Sigmoid colon (tissue), 7 donors: Measurements from ENCODE around the gene FLII. TPM values are rescaled to one million over a fixed set of nuclear protein-coding genes. Genes with fewer than 3 reads are reported as not detected.

ENCODE experiments used
- DNase-seq: peaks from one replicate; pipeline ENCODE4 v3.0.0-alpha.2; 2019
- H3K27ac ChIP-seq, 4 donors: fragments of 200-600 bp; sonication (generic); one replicate each; pipeline ENCODE4 v1.5.1; 2016 to 2019; ENCODE audit warnings: mild to moderate bottlenecking in 1 of 4
- H3K27me3 ChIP-seq, 3 donors: fragments of 200-600 bp; sonication (generic); one replicate each; pipeline ENCODE4 v1.5.1; 2019; ENCODE audit warnings: mild to moderate bottlenecking in 1 of 3
- H3K36me3 ChIP-seq, 4 donors: fragments of 200-600 bp; sonication (generic); one replicate each; pipeline ENCODE4 v1.5.1; 2016 to 2019
- H3K4me1 ChIP-seq, 4 donors: fragments of 200-600 bp; sonication (generic); one replicate each; pipeline ENCODE4 v1.5.1; 2017 to 2019
- H3K4me3 ChIP-seq, 4 donors: fragments of 200-600 bp; sonication (generic); one replicate each; pipeline ENCODE4 v1.5.1; 2017 to 2019; ENCODE audit warnings: mild to moderate bottlenecking in 2 of 4, moderate library complexity in 1 of 4
- H3K9me3 ChIP-seq, 4 donors: fragments of 200-600 bp in 3 of 4; sonication (generic) in 3 of 4; one replicate each; pipeline versions ENCODE4 v1.5.1 to v1.6.1; 2013 to 2019
- EP300 ChIP-seq, 4 donors: sonication (generic); formaldehyde crosslinking; IDR thresholded peaks; one replicate each; pipeline ENCODE4 v1.6.1; 2017; ENCODE audit warnings: antibody characterized with exemption in 4 of 4
- POLR2A ChIP-seq, 2 donors: fragments of 450-650 bp; IDR thresholded peaks; one replicate each; pipeline ENCODE4 v1.6.1; 2016; ENCODE audit warnings: antibody characterized with exemption in 2 of 2, mild to moderate bottlenecking in 2 of 2, moderate library complexity in 2 of 2
- POLR2AphosphoS5 ChIP-seq, 4 donors: sonication (generic); formaldehyde crosslinking; IDR thresholded peaks; one replicate each; pipeline ENCODE4 v1.6.1; 2017; ENCODE audit warnings: antibody characterized with exemption in 4 of 4
- WGBS, 2 donors: extraction: QIAGEN DNeasy Blood & Tissue Kit; methylation state at CpG; one replicate each; pipeline ENCODE4 v1.1.7; 2013; 5-methylcytosine and 5-hydroxymethylcytosine counted together
- intact Hi-C: fragments of 100-400 bp; cut with DNase I; formaldehyde crosslinking; loops from one replicate; pipeline ENCODE4 v1.15.1; 2023
- polyA plus RNA-seq, 3 donors: library from polyadenylated mRNA; stranded (reverse); fragments of 200-250 nt; gene quantifications; one replicate each; pipeline ENCODE4 v1.2.3, GENCODE V29; 2013
- total RNA-seq, 4 donors: library from RNA; depleted of rRNA; stranded (reverse); fragments of >200 nt; gene quantifications; one replicate each; pipeline ENCODE4 v1.1.0, GENCODE V29; 2016
- TF ChIP-seq, protein P1 (sequence below), 4 experiments: fragments of 450-650 bp in 3 of 4; fragments of 200-600 bp in 1 of 4; IDR thresholded peaks; one replicate each; pipeline ENCODE4 v1.5.1; 2016 to 2019; ENCODE audit warnings: antibody characterized with exemption in 4 of 4, mild to moderate bottlenecking in 3 of 4, moderate library complexity in 2 of 4
- donor health status: healthy with polysubstance abuse.
- donor health status: Bipolar disorder and iron deficiency.
- donor health status: healthy.

Gene FLII
- total and polyA plus RNA-seq, 7 donors = 115 to 422 (median 222) TPM

DNA sequence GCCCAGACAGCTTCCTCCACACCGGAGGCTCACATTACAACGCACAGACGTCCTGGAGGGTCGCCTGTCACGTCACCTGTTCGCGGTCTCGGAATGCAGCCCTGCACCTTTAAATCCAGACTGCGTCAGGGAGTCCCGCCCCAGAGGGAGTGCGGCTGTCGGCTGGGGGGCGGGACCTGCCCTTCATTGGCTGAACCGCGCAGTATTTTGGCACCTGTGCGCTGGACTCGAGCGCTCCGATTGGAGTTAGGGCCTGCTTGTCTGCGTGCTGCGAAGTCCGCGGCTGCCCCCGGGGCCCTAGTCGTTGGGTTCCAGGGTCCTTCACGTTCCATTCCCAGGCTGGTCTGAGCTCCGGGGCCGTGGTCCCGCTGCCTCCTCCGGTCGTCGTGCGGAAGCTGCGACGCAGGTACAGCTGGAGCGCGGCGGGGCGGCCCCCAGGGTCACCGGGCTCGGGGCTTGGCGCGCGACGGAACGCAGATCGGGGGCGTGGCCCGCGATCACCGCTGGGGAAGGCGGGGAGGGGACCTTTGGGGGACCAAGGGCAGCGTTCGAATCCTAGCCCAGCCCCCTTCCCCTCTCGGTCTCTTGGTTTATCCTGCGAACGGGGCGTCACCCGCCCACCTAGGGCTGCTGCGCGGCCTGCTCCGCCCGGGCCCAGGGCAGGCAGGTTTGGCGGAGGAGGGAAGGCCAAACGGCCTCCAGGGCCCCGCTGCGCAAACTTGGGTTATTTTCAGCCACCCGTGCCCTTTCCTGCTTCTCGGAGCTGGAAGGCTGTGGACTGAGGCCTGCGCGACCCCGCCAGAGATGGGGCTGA is 2.0 kb upstream of the FLII start, which contains the start of gene MIEF2:
Gene MIEF2 (plus strand): TSS at position 331 of the 814 bp plus-strand sequence. CDS start 2,059 bp downstream, outside the sequence.
- DNase-seq = peak; percentile 98
- Histone ChIP-seq H3K9me3 (no peaks in the 10 kb centered on the region), H3K27ac (peak within 1 kb of the TSS; percentile 90 to 98 (median 95)), H3K27me3 (no peaks in the 10 kb centered on the region), H3K4me3 (peak within 1 kb of the TSS; percentile 83 to 96 (median 88)), H3K4me1 (peaks cover 0 to 52% (median 43%) of the 10 kb centered on the region in 4 donors), H3K36me3 (peaks cover 26 to 40% (median 33%) of the 10 kb centered on the region in 4 donors)
- WGBS, 2 donors = 0 to 1% methylated on average over 72 of the region's 72 CpGs
- TF ChIP-seq, protein P1, sequence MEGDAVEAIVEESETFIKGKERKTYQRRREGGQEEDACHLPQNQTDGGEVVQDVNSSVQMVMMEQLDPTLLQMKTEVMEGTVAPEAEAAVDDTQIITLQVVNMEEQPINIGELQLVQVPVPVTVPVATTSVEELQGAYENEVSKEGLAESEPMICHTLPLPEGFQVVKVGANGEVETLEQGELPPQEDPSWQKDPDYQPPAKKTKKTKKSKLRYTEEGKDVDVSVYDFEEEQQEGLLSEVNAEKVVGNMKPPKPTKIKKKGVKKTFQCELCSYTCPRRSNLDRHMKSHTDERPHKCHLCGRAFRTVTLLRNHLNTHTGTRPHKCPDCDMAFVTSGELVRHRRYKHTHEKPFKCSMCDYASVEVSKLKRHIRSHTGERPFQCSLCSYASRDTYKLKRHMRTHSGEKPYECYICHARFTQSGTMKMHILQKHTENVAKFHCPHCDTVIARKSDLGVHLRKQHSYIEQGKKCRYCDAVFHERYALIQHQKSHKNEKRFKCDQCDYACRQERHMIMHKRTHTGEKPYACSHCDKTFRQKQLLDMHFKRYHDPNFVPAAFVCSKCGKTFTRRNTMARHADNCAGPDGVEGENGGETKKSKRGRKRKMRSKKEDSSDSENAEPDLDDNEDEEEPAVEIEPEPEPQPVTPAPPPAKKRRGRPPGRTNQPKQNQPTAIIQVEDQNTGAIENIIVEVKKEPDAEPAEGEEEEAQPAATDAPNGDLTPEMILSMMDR (IDR thresholded peaks at IDR 0.05) = no peak
- TF ChIP-seq POLR2A (IDR thresholded peaks at IDR 0.05) (peak in 1 of 2 donors; percentile 30), EP300 (IDR thresholded peaks at IDR 0.05) (no peak), POLR2AphosphoS5 (IDR thresholded peaks at IDR 0.05) (peak; percentile 47 to 78 (median 70))
- intact Hi-C loops = loop anchor here (2.0 kb wide), 2 partner anchors 36 to 54 kb away; partner anchors contain the start of genes LLGL1, SMCR8 and TOP3A

DNA sequence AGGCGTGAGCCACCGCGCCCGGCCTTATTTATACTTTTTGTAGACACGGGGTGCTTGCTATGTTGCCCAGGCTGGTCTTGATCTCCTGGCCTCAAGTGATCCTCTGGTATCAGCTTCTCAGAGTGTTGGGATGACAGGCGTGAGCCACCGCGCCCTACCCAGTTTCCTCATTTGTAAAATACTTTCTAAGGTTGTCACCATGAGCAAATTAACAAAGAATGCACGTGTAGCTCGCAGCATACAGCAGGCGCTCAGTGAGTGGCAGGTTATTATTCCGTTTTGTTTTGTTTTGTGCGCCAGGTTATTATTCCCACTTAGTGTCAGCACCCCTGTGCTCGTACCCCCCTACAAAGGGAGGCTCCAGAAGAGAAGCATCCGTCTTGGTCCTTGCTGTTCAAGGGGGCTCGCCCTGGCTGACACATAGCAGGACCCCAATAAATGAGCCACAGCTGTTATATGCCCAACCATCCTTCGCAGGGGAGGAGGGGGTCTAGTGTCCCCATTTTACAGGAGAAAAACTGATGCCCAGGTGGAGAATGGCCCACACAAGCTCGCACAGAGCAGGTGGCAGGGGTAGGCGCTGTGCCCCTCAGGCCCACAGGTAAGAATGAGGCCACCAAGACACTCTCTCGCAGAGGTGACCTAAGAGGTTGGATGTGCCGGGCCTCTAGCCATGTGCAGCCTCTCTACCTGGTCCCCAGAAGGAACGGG is 1.2 kb upstream of the FLII start:
- intact Hi-C loops = loop anchor here (2.0 to 5.0 kb wide), 3 partner anchors 35 to 77 kb away; partner anchors contain the start of genes ALKBH5, LLGL1, SMCR8 and TOP3A
- Histone ChIP-seq H3K4me3 (peak overlapping the region; percentile 83 to 96 (median 88)), H3K27me3 (no peaks in the 10 kb centered on the region), H3K27ac (peak overlapping the region; percentile 90 to 98 (median 95)), H3K36me3 (peaks cover 21 to 40% (median 33%) of the 10 kb centered on the region in 4 donors), H3K4me1 (peaks cover 0 to 52% (median 43%) of the 10 kb centered on the region in 4 donors), H3K9me3 (no peaks in the 10 kb centered on the region)
- 47 to 70% methylated on average over 22 of the region's 22 CpGs for WGBS, 2 donors
- DNase-seq = no peak
- no peak for TF ChIP-seq POLR2A (IDR thresholded peaks at IDR 0.05)
- TF ChIP-seq, protein P1 (IDR thresholded peaks at IDR 0.05) = no peak
- TF ChIP-seq POLR2AphosphoS5 (IDR thresholded peaks at IDR 0.05) = no peak
- no peak for TF ChIP-seq EP300 (IDR thresholded peaks at IDR 0.05)

DNA sequence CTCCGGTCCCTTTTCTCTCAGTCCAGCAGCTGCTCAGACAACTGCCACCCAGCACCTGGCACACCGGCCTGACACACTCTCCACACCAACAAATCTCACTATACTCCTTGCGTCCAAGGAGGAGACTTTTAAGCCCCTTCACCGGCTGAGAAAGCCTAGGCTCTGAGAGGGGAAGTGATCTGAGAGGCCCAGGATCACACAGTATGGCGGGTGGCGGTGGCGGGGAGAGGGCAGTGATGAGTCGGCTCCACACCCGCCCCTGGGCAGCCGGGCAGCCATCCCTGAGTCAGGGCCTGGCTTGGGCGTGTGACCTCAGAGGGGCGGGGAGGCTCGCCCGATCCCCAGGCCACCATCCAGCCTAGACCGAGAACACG is 569 bp downstream of the FLII start:
- intact Hi-C loops = loop anchor here (5.0 kb wide), 1 partner anchor 76 kb away; the partner anchor contains the start of gene ALKBH5
- Histone ChIP-seq H3K27me3 (no peaks in the 10 kb centered on the region), H3K27ac (peak overlapping the region; percentile 93 to 98 (median 96)), H3K4me1 (peaks cover 0 to 52% (median 42%) of the 10 kb centered on the region in 4 donors), H3K9me3 (no peaks in the 10 kb centered on the region), H3K36me3 (peaks cover 8 to 40% (median 35%) of the 10 kb centered on the region in 4 donors), H3K4me3 (peak overlapping the region; percentile 92 to 100 (median 94))
- peak; percentile 88 for DNase-seq
- peak in 1 of 2 donors; percentile 16 for TF ChIP-seq POLR2A (IDR thresholded peaks at IDR 0.05)
- no peak for TF ChIP-seq EP300 (IDR thresholded peaks at IDR 0.05)
- TF ChIP-seq, protein P1 (IDR thresholded peaks at IDR 0.05) = no peak
- WGBS, 2 donors = 1% methylated on average over 16 of the region's 16 CpGs

DNA sequence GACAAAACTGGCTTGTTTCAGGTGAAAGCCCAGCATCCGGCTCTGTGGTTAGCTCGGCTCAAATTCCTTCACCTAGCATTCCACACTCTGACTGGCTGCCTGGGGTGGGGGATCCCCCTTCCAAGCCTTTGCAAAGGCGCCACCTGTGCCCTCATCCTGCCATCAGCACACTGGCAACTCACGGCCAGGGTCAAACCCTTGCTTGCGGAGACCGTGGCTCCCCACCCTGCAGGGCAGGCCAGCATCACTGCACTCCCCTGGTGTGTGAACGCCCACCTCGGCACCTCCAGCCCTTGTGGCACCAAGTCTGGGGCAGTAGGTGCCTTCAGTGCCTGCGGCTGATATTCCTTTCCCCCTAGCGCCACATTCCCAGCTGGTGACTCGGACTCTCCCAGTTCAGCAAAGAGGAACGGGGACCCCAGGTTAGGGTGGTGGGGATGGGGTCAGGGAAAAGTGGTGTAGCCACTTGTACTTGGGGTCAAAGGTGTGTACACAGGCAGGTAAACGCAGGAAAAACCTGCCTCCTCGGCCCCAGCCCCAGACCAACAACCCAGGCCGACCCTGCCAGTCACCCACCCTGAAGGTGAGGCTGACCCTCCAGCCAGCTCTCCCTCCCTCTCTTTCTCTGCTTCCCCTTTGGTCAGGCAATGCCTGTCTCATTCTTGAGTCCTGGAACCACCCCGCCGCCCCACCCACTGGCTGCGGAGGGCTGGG is 1.1 kb downstream of the FLII start:
- Histone ChIP-seq H3K27me3 (no peaks in the 10 kb centered on the region), H3K27ac (peak overlapping the region; percentile 93 to 98 (median 96)), H3K36me3 (peaks cover 10 to 43% (median 39%) of the 10 kb centered on the region in 4 donors), H3K4me3 (peak overlapping the region; percentile 92 to 100 (median 94)), H3K9me3 (no peaks in the 10 kb centered on the region), H3K4me1 (peaks cover 0 to 47% (median 38%) of the 10 kb centered on the region in 4 donors)
- TF ChIP-seq EP300 (IDR thresholded peaks at IDR 0.05) = no peak
- TF ChIP-seq, protein P1 (IDR thresholded peaks at IDR 0.05) = no peak
- no peak for TF ChIP-seq POLR2AphosphoS5 (IDR thresholded peaks at IDR 0.05)
- no peak for TF ChIP-seq POLR2A (IDR thresholded peaks at IDR 0.05)
- intact Hi-C loops = loop anchor here (5.0 kb wide), 1 partner anchor 75 kb away; the partner anchor contains the start of gene ALKBH5
- 9 to 25% methylated on average over 18 of the region's 18 CpGs for WGBS, 2 donors
- DNase-seq = no peak
